Endothelial cell (in vitro differentiated cells): ENCODE results near the gene GBP4. TPM values are rescaled to one million over a fixed set of nuclear protein-coding genes. Genes with fewer than 3 reads are reported as not detected.
"Not testable (repeated sequence)": the region's sequence is repeated elsewhere in the genome, so short reads cannot be mapped to it uniquely, and the experiment has no call there.

ENCODE experiments used
- DNase-seq: peaks from one replicate; pipeline ENCODE4 v3.0.0; 2021; ENCODE audit warnings: low spot score
- H3K27ac Mint-ChIP-seq: one replicate; pipeline ENCODE4 v1.8.0; 2021; ENCODE audit warnings: mixed read lengths, inconsistent platforms; ENCODE audit not compliant: unreplicated experiment
- H3K27me3 Mint-ChIP-seq: one replicate; pipeline ENCODE4 v1.8.0; 2021; ENCODE audit warnings: mild to moderate bottlenecking, moderate library complexity, mixed read lengths, inconsistent platforms; ENCODE audit not compliant: unreplicated experiment
- H3K36me3 Mint-ChIP-seq: one replicate; pipeline ENCODE4 v1.8.0; 2021; ENCODE audit warnings: mild to moderate bottlenecking, low read depth, mixed read lengths, inconsistent platforms; ENCODE audit not compliant: unreplicated experiment
- H3K4me1 Mint-ChIP-seq: one replicate; pipeline ENCODE4 v1.8.0; 2021; ENCODE audit warnings: mild to moderate bottlenecking, mixed read lengths, inconsistent platforms; ENCODE audit not compliant: unreplicated experiment
- H3K4me3 Mint-ChIP-seq: one replicate; pipeline ENCODE4 v1.8.0; 2021; ENCODE audit warnings: mild to moderate bottlenecking, mixed read lengths, inconsistent platforms; ENCODE audit not compliant: unreplicated experiment
- H3K9me3 Mint-ChIP-seq: one replicate; pipeline ENCODE4 v1.8.0; 2021; ENCODE audit warnings: mixed read lengths, inconsistent platforms; ENCODE audit not compliant: unreplicated experiment
- long read RNA-seq: library from polyadenylated mRNA; unstranded; transcript quantifications from one replicate; pipeline ENCODE4 v2.0.0, GENCODE V29; 2020; ENCODE audit not compliant: unreplicated experiment
- total RNA-seq: library from RNA; stranded (reverse); fragmentation: NEBNext Ultra II Directional; extraction: Animal tissue kit (Norgen Biotek cat#: 25700); gene quantifications from one replicate; pipeline ENCODE4 v1.2.1, GENCODE V29; 2021; ENCODE audit not compliant: unreplicated experiment
- TF ChIP-seq, protein P1 (sequence below): fragments of 200-600 bp; sonication (generic); IDR thresholded peaks from one replicate; pipeline ENCODE4 v1.5.0; 2021; ENCODE audit warnings: antibody characterized with exemption; ENCODE audit not compliant: unreplicated experiment

GBP4 gene, protein sequence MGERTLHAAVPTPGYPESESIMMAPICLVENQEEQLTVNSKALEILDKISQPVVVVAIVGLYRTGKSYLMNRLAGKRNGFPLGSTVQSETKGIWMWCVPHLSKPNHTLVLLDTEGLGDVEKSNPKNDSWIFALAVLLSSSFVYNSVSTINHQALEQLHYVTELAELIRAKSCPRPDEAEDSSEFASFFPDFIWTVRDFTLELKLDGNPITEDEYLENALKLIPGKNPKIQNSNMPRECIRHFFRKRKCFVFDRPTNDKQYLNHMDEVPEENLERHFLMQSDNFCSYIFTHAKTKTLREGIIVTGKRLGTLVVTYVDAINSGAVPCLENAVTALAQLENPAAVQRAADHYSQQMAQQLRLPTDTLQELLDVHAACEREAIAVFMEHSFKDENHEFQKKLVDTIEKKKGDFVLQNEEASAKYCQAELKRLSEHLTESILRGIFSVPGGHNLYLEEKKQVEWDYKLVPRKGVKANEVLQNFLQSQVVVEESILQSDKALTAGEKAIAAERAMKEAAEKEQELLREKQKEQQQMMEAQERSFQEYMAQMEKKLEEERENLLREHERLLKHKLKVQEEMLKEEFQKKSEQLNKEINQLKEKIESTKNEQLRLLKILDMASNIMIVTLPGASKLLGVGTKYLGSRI
- 75.5 TPM for total RNA-seq
- long read RNA-seq, full-length matches to known transcripts: 14 of 30 reads
- long read RNA-seq, partial matches to known transcripts: 2 of 30 reads
- long read RNA-seq, other reads (novel, unspliced or antisense): 14 of 30 reads

DNA sequence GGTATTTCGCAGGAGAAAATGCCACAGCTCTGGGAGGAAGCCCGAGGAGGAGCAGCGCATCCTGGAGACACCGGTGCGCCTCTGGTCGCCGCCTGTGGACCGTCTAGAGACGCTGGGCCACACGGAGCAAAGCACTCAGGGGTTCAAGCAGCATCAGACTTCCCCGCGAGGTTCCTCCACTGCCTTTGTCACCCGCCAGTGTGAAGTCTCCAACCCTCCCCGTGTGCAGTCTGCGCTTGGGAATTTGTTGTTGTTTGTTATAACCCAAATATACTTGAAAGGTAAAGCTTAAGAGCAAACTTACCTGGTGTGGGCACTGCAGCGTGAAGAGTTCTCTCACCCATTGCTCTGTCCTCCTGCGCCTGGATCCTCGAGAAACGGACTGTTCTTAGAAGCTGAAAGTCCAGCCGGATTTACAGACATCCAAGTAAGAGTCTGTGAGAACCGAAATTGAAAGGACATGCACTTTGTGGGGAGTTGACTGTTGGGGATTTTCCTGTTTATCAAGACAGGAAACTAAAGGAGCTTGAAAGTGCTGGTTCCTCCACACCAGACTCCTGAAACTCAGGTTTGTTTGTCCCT is at the start of gene GBP4:
Gene GBP4 (minus strand): TSS at position 452 of the 582 bp plus-strand sequence. CDS start 108 bp downstream, at position 344.
- Mint-ChIP-seq H3K4me3 (peak within 1 kb of the TSS; percentile 92), H3K4me1 (peaks cover 39% of the 10 kb centered on the region), H3K9me3 (no peaks in the 10 kb centered on the region), H3K36me3 (peaks cover 20% of the 10 kb centered on the region), H3K27ac (peak within 1 kb of the TSS; percentile 82), H3K27me3 (peaks cover 2% of the 10 kb centered on the region)
- TF ChIP-seq, protein P1, sequence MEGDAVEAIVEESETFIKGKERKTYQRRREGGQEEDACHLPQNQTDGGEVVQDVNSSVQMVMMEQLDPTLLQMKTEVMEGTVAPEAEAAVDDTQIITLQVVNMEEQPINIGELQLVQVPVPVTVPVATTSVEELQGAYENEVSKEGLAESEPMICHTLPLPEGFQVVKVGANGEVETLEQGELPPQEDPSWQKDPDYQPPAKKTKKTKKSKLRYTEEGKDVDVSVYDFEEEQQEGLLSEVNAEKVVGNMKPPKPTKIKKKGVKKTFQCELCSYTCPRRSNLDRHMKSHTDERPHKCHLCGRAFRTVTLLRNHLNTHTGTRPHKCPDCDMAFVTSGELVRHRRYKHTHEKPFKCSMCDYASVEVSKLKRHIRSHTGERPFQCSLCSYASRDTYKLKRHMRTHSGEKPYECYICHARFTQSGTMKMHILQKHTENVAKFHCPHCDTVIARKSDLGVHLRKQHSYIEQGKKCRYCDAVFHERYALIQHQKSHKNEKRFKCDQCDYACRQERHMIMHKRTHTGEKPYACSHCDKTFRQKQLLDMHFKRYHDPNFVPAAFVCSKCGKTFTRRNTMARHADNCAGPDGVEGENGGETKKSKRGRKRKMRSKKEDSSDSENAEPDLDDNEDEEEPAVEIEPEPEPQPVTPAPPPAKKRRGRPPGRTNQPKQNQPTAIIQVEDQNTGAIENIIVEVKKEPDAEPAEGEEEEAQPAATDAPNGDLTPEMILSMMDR: no peak
- peak; percentile 9 for DNase-seq

DNA sequence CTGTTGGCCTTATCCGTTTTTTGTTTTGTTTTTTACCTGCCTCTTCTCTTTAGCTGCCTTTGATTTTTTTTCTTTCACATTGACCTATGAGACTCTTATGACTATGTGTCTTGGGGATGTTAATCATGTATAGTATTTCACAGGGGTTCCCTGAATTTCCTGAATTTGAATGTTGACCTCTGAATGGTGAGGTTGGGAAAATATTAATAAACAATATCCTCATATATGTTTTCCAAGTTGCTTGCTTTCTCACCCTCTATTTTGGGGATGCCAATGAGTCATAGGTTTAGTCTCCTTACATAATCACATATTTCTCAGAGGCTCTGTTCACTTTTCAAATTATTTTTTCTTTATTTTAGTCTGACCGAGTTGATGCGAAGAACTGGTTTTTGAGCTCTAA is 44.3 kb upstream of the GBP4 start:
- H3K27me3 Mint-ChIP-seq: no peaks in the 10 kb centered on the region
- no peak for DNase-seq
- peaks cover 8% of the 10 kb centered on the region for H3K4me1 Mint-ChIP-seq
- H3K4me3 Mint-ChIP-seq: no peak overlapping the region
- no peak overlapping the region for H3K27ac Mint-ChIP-seq
- TF ChIP-seq, protein P1: no peak
- H3K36me3 Mint-ChIP-seq: no peaks in the 10 kb centered on the region
- H3K9me3 Mint-ChIP-seq: no peaks in the 10 kb centered on the region

DNA sequence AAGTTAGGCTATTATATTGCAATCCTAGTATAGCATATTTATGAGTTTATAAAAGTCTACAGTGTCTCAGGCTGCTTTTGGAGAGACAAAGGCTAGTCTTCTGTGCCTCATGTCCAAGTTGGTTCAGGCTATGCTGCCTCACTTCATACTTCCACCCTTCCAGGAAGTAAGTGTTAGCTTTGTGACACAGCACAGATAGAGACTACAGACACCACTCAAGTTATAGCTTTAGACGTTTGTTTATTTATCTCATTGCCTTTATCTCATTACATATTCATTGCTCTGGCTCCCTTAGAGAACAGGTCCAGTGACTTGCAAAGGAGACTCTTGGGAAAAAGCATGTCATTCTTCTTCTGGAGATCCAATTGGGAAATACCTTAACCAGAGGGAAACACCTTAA is 22.6 kb upstream of the GBP4 start:
- DNase-seq: no peak
- Mint-ChIP-seq H3K27ac (no peak overlapping the region), H3K27me3 (peaks cover 1% of the 10 kb centered on the region), H3K4me3 (no peak overlapping the region), H3K36me3 (peaks cover 15% of the 10 kb centered on the region), H3K9me3 (peaks cover 13% of the 10 kb centered on the region), H3K4me1 (peaks cover 24% of the 10 kb centered on the region)
- TF ChIP-seq, protein P1: no peak

DNA sequence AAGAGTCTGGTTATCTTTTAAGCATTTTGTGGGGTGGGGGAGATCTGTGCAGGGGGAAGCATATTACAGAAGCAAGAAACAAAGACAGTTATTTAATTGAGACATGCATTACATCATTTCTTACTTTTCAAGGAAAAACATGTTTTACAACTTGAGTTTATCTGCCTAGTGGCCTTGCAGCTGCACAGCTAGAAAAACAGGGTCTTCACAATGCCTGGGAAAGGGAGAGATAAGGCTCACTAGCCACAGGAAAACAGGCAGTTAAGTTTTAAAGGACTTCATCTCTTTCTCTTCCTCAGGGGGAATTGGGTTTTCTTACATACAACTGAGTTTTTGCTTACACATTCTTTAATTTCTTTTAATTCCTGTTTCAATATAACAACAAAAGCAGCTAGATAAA is 21.1 kb upstream of the GBP4 start:
- H3K27me3 Mint-ChIP-seq, H3K4me3 Mint-ChIP-seq, H3K9me3 Mint-ChIP-seq: not testable (repeated sequence)
- peak overlapping the region; percentile 94 for H3K27ac Mint-ChIP-seq
- peak; percentile 7 for DNase-seq
- H3K36me3 Mint-ChIP-seq: peaks cover 11% of the 10 kb centered on the region
- peaks cover 24% of the 10 kb centered on the region for H3K4me1 Mint-ChIP-seq

DNA sequence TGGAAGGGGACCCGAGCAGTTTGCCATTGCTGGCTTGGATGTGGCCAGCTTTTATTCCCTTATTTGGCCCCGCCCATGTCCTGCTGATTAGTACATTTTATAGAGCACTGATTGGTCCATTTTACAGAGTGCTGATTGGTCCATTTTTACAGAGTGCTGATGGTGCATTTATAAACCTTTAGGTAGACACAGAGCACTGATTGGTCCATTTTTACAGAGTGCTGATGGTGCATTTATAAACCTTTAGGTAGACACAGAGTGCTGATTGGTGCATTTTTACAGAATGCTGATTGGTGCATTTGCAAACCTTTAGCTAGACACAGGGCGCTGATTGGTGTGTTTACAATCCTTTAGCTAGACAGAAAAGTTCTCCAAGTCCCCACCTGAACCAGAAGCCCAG is 20.2 kb upstream of the GBP4 start:
- not testable (repeated sequence) for H3K27ac Mint-ChIP-seq, H3K4me3 Mint-ChIP-seq
- peaks cover 11% of the 10 kb centered on the region for H3K36me3 Mint-ChIP-seq

More for the DNA sequence above, 20.2 kb upstream of the GBP4 start:
- DNase-seq, H3K27me3 Mint-ChIP-seq, H3K9me3 Mint-ChIP-seq: not testable (repeated sequence)
- H3K4me1 Mint-ChIP-seq: peaks cover 24% of the 10 kb centered on the region
